Fibroblast of skin of left quadriceps (primary cell): ENCODE measurements around the gene RIN2.
A peak's percentile ranks its signal among the peaks of the same experiment; 100 is the strongest.

Experiments
- DNase-seq, 2 experiments: peaks; one replicate each; pipeline ENCODE4 v3.0.0-alpha.2; 2013; ENCODE audit warnings: low read depth in 2 of 2

RIN2 gene, protein sequence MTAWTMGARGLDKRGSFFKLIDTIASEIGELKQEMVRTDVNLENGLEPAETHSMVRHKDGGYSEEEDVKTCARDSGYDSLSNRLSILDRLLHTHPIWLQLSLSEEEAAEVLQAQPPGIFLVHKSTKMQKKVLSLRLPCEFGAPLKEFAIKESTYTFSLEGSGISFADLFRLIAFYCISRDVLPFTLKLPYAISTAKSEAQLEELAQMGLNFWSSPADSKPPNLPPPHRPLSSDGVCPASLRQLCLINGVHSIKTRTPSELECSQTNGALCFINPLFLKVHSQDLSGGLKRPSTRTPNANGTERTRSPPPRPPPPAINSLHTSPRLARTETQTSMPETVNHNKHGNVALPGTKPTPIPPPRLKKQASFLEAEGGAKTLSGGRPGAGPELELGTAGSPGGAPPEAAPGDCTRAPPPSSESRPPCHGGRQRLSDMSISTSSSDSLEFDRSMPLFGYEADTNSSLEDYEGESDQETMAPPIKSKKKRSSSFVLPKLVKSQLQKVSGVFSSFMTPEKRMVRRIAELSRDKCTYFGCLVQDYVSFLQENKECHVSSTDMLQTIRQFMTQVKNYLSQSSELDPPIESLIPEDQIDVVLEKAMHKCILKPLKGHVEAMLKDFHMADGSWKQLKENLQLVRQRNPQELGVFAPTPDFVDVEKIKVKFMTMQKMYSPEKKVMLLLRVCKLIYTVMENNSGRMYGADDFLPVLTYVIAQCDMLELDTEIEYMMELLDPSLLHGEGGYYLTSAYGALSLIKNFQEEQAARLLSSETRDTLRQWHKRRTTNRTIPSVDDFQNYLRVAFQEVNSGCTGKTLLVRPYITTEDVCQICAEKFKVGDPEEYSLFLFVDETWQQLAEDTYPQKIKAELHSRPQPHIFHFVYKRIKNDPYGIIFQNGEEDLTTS

DNA sequence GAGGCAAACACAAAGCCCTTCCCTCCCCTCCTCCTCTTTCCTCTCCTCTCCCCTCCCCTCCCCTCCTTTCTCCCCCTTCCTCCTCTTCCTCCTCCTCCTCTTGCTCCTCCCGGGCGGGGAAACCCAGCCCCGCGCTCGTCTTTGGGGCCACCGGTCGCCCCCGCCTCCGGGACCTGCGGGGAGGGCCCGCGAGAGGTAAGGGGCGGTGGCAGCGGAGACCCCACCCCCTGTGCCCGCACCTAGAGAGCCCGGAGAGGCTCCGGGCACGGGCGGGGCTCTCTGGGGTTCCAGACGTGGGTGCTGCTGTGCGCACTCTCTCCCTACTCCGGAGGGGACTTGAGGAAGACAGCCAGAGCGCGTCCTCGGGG, at the start of gene RIN2:
Gene RIN2, plus strand, starts transcription at position 126 of the 368 bp plus-strand sequence. CDS start 131,344 bp downstream, outside the sequence.
- no peak for DNase-seq

DNA sequence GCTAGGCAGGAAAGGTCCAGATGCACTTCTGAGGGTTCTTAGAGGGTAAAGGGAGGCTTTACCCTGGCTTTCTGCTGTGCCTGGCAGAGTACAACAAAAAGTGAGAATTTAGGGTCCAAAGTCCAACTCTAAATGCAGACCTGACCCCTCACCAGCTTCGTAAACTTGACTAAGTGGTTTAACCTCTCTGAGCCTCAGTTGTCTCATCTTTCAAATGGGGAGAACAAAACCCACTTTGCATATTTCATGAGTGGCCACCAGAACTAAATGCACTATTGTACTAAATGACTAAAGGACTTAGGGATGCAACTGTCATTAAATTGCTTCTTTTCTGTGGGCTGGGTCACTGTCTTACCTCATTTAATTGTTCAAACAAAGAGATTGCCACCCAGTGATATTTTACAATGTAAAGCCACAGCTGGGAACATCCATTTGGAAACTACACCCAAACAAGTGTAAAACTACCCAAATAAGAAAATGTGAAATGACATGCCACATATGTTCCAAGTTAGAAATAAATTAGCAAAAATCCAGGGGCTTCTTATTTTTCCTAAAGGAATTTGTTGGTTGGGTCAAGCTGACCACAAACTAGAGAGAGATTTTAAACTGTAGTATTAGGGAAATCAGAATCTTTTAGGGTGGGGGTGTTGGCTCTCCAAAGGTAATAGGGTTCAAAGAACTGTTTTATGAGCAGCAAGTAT, 48.3 kb upstream of the RIN2 start:
- DNase-seq = no peak

DNA sequence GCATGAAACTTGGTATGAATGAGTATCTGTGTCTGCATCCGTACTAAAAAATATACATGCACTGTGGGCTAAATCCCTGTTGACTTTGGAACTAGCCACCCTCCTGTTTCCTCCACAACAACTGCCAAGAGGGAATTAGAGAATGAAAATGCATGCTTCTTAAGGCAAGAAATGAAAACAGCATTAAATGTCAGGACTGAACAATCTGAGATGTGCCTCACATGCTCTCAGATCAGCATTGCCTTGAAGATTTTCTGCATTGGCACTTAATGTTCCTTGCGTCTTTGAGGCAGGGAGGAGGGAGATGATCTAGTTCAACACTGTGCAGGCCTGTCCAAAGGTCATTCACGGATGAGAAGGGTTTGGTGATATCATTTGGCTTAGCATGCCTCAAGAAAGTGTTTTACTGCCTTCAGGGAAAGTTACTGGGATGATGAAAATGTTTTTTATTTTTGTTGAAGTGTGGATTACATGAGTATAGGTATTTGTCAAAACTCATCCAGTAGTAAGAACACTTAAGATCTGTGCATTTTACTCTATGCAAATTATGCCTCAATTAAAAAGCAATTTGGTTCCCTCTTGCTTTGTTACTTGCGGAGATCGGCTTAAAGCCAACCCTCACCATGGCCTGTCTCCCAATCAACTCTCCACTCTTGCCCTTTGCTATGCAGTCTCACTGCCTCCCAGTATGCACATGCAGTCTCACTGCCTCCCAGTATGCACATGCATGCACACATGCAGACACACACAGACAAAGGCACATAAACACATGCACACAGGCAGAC, 47.5 kb upstream of the RIN2 start:
- DNase-seq = no peak

DNA sequence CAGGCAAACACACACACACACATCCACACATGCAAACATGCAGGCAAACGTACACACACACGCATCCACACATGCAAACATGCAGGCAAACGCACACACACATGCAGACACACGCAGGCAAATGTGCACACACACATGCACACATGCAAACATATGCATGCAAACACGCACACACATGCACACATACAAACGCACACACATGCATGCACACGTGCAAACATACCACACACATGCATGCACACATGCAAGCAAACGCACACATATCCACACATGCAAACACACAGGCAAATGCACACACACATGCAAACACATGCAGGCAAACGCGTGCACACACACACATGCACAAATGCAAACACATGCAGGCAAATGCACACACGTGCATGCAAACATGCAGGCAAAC, 46.9 kb upstream of the RIN2 start:
- no peak for DNase-seq

DNA sequence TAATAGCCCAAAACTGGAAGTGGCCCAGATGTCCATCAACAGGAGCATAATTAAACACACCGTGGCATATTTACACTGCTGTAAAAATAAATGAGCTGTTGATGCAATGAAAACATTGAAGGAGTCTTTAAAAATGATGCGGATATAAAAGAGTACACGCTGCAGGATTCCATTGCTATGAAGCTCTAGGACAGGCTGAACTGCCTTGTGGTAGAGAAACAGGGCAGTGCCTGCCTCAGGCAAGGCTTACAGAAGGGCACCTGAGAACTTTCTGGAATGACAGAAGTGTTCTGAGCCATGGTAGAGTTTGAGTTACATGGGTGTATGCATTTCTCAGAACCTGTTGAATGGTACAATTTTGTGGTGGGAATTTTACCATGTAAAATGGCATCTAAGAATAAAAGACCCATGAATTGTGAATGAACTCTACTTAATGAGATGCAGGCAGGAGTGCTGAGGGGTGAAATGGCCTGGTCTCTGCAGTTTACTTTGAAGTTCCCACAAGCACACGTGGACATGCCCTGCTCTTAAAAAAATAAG, 45.3 kb upstream of the RIN2 start:
- no peak for DNase-seq

DNA sequence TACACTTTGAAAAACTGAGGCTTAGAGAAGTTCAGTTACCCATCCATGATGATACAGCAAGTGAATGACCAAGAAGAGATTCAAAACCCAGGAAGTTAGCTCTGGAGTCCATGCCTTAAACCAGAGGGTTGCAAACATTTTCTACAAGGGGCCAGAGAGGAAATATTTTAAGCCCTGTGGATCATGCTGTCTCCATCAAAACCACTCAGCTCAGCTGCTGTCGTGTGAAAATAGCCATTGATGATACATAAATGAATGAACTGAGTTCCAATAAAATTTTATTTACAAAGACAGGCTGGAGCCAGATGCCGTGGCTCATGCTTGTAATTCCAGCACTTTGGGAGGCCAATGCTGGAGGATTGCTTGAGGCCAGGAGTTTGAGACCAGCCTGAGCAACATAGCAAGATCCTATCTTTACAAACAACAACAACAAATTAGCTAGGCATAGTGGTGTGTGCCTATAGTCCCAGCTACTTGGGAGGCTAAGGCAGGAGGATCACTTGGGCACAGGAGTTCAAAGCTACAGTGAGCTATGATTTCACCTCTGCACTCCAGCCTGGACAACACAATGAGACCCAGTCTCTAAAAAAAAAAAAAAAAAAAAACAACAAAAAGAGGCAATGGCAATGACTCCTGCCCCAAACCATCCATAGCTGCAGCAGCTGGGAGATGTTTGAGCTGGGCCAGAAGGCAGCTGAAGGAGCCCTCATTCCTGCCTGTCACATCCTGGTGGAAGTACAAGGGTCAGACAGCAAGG, 44.1 kb upstream of the RIN2 start:
- no peak for DNase-seq

DNA sequence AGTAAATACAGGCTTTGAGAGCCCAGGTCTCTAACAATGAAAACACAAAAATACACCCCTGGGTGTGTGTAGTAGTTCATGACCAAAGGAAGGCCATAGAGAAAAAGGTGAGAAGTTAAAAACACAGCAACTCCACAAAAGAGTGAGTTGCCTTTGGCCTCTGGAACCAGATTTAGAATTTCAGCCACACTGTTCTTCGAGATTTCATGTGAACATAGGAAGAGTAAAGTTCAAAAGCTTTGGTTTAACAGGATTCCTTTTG, 43.5 kb upstream of the RIN2 start:
- DNase-seq = no peak

DNA sequence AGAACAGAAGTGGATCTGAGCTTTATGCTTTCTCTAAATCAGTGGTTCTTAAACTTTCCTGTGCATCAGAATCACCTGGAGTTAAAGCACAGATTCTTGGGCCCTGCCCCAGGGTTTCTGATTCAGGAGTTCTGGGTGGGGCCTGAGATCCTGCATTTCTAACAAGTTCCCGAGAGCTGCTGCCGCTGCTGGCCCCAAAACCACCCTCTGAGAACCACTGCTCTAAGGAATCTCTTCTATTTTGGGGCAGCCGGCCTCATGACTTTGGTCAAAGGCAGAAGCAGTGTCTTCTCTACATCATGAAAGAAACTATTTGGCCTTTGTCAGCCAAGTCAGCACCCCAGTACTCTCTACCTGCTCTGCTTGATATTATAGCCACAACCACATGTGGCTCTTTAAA, 42.1 kb upstream of the RIN2 start:
- DNase-seq = no peak

DNA sequence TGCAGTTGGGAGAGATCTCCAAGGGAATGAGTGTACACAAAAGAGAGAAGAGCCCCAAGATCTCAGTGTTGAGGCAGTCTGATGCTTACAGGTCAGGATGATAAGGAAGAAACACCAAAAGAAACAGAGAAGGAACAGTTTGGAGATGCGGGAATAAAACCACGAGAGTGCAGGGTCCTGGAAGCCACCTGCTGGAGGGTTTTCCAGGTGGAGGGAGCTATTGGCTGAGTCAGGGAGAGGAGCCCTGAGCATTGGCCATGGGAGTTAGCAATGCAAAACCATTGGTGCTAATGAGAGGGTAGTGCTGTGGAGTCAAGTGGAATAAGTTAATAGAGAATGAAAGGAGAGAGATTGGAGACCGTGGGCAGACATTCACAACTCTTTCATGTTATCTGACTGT, 39.2 kb upstream of the RIN2 start:
- DNase-seq = no peak

DNA sequence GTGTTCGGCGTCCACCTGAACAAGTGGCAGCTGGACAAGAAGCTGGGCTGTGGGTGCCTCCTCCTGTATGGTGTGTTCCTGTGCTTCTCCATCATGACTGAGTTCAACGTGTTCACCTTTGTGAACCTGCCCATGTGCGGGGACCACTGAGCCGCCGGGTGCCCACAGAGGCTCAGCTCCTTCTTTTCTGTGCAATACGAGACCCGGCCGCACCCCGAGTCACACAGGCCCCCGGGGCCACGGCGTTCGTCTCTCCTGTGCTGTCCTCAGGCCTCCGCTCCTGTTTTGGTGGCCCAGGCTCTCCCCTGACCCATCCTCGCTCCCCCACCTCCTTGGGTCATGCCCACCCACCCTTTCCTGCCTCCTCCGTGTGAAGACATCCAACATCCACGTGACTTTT, 37.1 kb upstream of the RIN2 start:
- no peak for DNase-seq

DNA sequence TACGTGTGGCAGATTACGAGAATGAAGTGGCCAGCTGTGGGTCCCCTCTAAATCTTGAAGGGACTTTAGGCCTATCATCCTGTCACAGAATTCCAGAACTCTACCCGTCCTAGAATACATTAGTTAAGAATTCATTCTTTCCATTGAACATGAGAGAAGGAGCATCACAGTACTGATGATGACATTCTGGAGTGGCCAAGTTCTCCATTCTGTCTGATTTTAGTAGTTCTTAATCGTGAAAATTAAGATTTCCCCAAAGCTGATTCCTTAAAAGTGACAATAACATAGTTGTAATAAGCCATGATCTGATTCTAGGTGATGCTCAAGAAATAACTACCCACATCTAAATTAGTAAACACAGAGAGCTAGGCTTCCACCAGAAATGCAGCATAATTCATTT, 35.0 kb upstream of the RIN2 start:
- no peak for DNase-seq

DNA sequence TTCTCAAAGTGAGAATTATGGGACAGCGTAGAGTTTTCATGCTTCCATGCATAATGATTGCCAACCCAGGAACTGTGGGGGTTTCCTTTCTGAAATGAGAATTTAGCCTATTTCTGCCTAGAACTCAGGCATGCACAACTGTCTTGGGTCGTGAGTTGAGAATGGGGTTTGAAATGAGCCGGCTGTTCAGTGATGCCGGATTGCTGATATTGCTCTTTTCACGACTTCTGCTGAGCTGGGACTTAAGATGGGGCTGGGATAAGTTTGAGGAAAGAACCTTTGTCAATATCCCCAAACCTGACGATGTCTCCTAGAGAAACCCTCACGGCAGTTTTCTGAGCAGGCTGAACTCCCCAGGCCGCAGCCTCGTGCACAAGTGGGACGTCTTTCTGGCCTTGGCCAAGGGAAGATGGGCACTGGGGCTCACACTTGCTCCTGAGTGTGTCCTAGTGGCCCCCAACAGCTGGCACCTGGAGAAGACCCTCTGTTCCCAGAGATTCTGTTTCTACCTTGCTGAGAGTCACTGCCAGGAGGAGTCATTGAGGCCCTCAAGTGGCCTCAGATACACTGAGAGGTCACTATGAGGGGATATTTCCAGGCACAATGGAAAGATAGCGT, 34.1 kb upstream of the RIN2 start:
- DNase-seq = no peak

DNA sequence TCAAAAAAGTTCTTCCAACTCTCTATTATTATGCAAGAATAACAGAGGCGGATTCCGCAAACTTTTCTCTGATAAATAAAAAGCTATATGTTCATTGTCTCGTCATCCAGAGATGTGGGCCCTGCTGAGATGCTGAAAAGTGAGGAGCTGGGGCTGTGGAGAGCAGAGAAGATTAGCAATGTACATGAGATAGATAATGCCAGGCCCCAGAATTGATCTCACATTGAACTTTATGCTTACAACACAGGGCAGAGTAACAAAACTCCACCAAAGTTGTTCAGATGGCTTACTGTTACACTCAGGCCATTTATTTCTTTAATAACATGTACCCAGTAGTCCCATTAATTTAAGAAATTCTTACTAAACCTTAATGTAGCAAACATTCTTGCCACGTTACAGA, 32.7 kb upstream of the RIN2 start:
- no peak for DNase-seq

DNA sequence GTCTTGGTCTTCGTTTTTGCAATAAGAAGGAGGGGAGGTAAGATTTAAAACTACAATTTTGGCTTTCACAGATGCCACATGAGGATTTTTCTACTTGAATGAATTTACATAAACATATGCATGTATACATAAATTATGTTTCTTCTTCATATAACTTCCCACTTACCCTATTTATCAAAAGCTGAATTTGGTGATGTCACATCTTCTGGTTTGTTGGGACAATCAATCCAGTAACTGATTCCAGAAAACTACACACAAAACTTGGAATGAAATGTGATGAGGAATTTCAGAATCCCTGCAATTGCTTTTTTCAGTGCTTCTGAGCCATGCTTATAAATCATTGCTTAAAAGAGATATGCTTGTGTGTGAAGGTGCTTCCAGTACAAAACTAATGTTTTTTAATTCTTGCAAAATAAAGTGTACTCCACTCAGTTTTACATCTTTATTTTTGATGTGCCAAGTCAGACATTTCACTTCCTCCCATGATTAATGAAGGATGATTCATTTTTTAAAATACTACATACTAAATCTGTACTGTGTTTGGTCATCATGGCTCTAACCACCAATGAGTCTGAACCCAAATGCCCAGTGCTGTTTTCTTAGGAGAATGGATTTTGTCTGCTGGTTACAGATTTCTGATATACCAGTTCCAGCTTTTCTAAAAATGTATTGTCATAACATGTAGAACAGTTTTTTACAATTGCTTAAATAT, 32.1 kb upstream of the RIN2 start:
- DNase-seq = no peak

DNA sequence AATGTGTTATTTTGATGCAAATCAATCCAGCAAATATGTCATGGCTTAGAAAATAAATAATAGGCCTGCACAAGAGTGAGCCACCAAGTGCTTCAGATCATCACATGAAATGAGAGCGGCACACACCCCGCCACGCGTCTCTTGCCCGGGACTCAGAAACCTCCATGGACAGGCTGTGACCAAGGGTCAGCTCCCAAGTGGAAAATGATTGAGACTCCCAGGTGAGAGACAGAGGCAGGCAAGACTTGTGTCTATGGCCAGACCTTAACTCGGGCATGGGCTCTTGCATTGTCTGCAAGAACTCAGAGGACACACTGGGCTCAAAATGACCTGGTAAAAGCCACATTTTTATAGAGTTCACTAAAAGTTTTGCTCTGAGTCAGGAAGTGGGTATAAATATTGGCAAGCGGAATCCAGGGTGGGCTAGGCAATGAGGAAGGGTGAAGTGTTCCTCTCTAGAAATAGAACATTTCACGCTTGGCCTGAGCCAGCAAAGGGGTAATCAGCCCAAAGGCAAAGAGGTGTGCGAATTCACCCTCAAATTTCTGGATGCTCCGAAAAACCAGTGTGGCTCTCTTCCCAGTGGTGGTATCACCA, 30.7 kb upstream of the RIN2 start:
- no peak for DNase-seq

DNA sequence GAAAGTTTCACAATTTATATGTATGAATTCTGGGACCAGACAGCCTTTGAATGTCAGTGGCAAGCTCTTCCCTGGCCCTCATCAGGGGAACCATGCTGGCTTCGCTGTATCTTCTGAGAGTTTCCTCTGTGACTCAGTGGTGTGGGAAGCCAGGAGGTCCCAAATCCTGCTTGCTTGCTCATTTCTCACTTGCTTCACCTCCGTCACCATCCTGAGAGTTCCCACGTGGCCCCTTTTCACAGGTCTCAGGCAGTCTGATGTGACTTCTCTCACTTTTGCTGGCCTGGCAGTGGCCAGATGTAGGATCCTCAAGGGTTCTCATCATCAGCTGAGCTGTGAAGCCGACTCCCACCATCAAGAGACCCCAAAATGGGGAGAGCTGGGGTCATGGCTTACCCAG, 28.4 kb upstream of the RIN2 start:
- DNase-seq = no peak

DNA sequence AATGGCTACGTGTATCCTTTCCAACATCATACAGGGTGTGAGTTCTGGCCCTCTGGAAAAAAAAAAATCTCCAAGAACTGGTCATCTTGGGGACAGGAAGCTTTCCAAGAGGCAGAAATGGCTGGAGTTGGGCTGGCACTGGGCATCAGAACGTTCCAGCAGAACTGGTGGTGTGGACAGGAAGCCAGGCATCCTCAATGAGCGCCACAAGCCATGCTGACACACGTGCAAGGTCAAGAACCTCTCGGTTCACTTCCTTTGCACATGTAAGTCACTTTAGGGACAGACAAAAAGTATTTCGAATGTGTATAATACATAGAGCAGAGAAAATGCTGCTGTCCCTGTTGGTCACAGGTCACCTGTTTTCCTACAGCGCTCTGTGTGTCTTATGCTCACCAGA, 27.4 kb upstream of the RIN2 start:
- DNase-seq = no peak

DNA sequence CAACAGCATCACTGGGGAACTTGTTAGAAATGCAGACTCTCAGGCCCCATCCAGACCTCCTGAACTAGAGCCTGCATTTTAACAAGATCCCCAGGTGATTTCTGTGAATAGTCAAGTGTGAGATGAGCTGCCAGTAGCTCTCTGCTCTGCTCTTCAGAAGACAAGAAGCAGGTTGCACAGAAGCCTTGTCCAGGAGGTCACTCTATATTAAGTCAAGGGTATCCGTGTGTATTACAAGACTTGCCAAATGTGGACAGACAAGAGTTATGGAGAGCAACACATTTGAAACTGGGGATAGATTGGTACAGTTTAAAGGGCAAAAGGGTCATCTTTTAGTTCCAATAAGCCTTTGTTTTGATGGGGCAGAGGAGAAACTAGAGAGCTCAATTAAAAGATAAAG, 23.2 kb upstream of the RIN2 start:
- no peak for DNase-seq

DNA sequence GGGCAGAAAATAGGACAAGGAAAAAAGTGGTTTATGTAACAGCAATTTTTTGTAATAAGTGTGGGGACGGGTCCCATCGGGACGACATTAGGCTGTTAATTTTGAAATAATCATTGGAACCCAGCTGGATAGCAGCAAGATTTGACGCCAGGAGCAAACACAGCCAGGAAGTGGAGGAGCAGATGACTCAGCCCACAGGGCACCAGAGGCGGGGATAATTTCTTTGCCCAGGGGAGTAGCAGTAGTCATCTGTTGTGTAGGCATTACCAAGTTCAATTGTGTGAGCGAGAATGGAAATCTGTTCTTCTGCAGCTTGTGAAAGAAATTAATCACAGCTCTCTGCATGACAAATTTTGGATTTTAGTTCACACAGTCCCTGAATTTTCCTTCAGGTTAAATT, 22.6 kb upstream of the RIN2 start:
- DNase-seq = peak in 1 of 2 experiments; percentile 45
